CD14-positive monocyte (primary cell): ENCODE data around the gene PDLIM7. TPM values are rescaled to one million over a fixed set of nuclear protein-coding genes. Genes with fewer than 3 reads are reported as not detected.
A peak's percentile ranks its signal among the peaks of the same experiment; 100 is the strongest.

Experiments used
- DNase-seq, 3 donors: peaks; one replicate each; pipeline ENCODE4 v3.0.0-alpha.2; 2011 to 2022
- H2AFZ ChIP-seq: 2 replicates; pipeline ENCODE4 v1.6.0; 2012; ENCODE audit warnings: mild to moderate bottlenecking, low read depth, low read length, inconsistent platforms; ENCODE audit not compliant: insufficient read depth, poor library complexity, severe bottlenecking
- H3K27ac ChIP-seq, 2 donors: 1 replicate in 1 of 2; 2 replicates in 1 of 2; pipeline ENCODE4 v1.5.1; 2012 to 2013; ENCODE audit warnings: low read length in 2 of 2, control low read depth in 1 of 2, inconsistent platforms in 1 of 2, low read depth in 1 of 2, mild to moderate bottlenecking in 1 of 2
- H3K27me3 ChIP-seq, 2 donors: one replicate each; pipeline versions ENCODE4 v1.6.0 to v1.6.1; 2011 to 2013; ENCODE audit warnings: low read length in 2 of 2; ENCODE audit not compliant: control insufficient read depth in 2 of 2, insufficient read depth in 2 of 2
- H3K36me3 ChIP-seq, 2 donors: replicated peaks in 1 of 2; 1 replicate in 1 of 2; 2 replicates in 1 of 2; pipeline versions ENCODE4 v1.5.1 to v1.6.1; 2012 to 2013; ENCODE audit warnings: low read length in 2 of 2, control low read depth in 1 of 2, inconsistent platforms in 1 of 2, mild to moderate bottlenecking in 1 of 2; ENCODE audit not compliant: insufficient read depth in 2 of 2, control insufficient read depth in 1 of 2
- H3K4me1 ChIP-seq, 2 donors: 1 replicate in 1 of 2; 2 replicates in 1 of 2; pipeline versions ENCODE4 v1.5.1 to v1.6.1; 2012 to 2013; ENCODE audit warnings: low read length in 2 of 2, control low read depth in 1 of 2, inconsistent platforms in 1 of 2, mild to moderate bottlenecking in 1 of 2, moderate library complexity in 1 of 2; ENCODE audit not compliant: insufficient read depth in 2 of 2, control insufficient read depth in 1 of 2
- H3K4me2 ChIP-seq: replicated peaks from 2 replicates; pipeline ENCODE3; 2012; ENCODE audit warnings: low read length, moderate library complexity, mild to moderate bottlenecking; ENCODE audit not compliant: poor library complexity, severe bottlenecking; ENCODE audit errors: extremely low read depth
- H3K4me3 ChIP-seq, 3 experiments: fragments of 200-600 bp in 1 of 3; sonication (generic) in 1 of 3; replicated peaks in 1 of 3; 1 replicate in 2 of 3; 2 replicates in 1 of 3; pipeline ENCODE4 v1.5.1; 2011 to 2013; ENCODE audit warnings: low read length in 3 of 3, mild to moderate bottlenecking in 3 of 3, control low read depth in 2 of 3, low read depth in 2 of 3, inconsistent platforms in 1 of 3, moderate library complexity in 1 of 3
- H3K79me2 ChIP-seq: 2 replicates; pipeline ENCODE4 v1.6.0; 2012; ENCODE audit warnings: mild to moderate bottlenecking, control low read depth, inconsistent platforms, low read length, moderate library complexity; ENCODE audit not compliant: insufficient read depth
- H3K9ac ChIP-seq: 2 replicates; pipeline ENCODE4 v1.6.0; 2017; ENCODE audit warnings: low read length, mild to moderate bottlenecking; ENCODE audit not compliant: insufficient read depth, poor library complexity, severe bottlenecking
- H3K9me3 ChIP-seq, 2 donors: replicated peaks in 1 of 2; 1 replicate in 1 of 2; 2 replicates in 1 of 2; pipeline versions ENCODE4 v1.5.1 to v1.6.1; 2012 to 2013; ENCODE audit warnings: low read length in 2 of 2, control low read depth in 1 of 2; ENCODE audit not compliant: control insufficient read depth in 1 of 2, insufficient read depth in 1 of 2
- H4K20me1 ChIP-seq: 2 replicates; pipeline ENCODE4 v1.6.0; 2012; ENCODE audit warnings: mild to moderate bottlenecking, low read length, control low read depth, moderate library complexity; ENCODE audit not compliant: insufficient read depth
- H3K27ac Mint-ChIP-seq, 7 donors: one replicate each; pipeline ENCODE4 v1.8.0; 2020; ENCODE audit warnings: mild to moderate bottlenecking in 7 of 7, mixed read lengths in 7 of 7, moderate library complexity in 6 of 7, inconsistent platforms in 2 of 7
- H3K27me3 Mint-ChIP-seq, 3 donors: one replicate each; pipeline ENCODE4 v1.8.0; 2021 to 2022; ENCODE audit warnings: low read depth in 3 of 3, mild to moderate bottlenecking in 3 of 3, mixed read lengths in 3 of 3, moderate library complexity in 3 of 3, inconsistent platforms in 1 of 3
- H3K36me3 Mint-ChIP-seq, 2 donors: one replicate each; pipeline ENCODE4 v1.8.0; 2020; ENCODE audit warnings: mixed read lengths in 2 of 2, inconsistent platforms in 1 of 2, mild to moderate bottlenecking in 1 of 2
- H3K4me1 Mint-ChIP-seq: one replicate; pipeline ENCODE4 v1.8.0; 2020; ENCODE audit warnings: mild to moderate bottlenecking, mixed read lengths
- H3K4me3 Mint-ChIP-seq, 2 donors: one replicate each; pipeline ENCODE4 v1.8.0; 2020; ENCODE audit warnings: mild to moderate bottlenecking in 2 of 2, mixed read lengths in 2 of 2, moderate library complexity in 1 of 2
- H3K9me3 Mint-ChIP-seq, 7 donors: one replicate each; pipeline ENCODE4 v1.8.0; 2020 to 2022; ENCODE audit warnings: mixed read lengths in 7 of 7, mild to moderate bottlenecking in 6 of 7, moderate library complexity in 6 of 7, inconsistent platforms in 2 of 7
- WGBS: methylation state at CpG from one replicate; pipeline ENCODE4 v1.1.5; 2013; ENCODE audit warnings: missing lambda C conversion rate; ENCODE audit not compliant: insufficient coverage; 5-methylcytosine and 5-hydroxymethylcytosine counted together
- intact Hi-C, 2 donors: fragments of 100-400 bp; cut with micrococcal nuclease; formaldehyde crosslinking; loops; one replicate each; pipeline versions ENCODE4 v1.15.0 to v1.15.1; 2023
- polyA plus RNA-seq, 3 donors: library from polyadenylated mRNA; depleted of rRNA in 1 of 3; unstranded in 2 of 3; stranded (reverse) in 1 of 3; fragments of 300-500 nt in 2 of 3; fragments of >200 nt in 1 of 3; fragmentation: Illumina TruSeq in 2 of 3; gene quantifications; 1 replicate in 2 of 3; 2 replicates in 1 of 3; pipeline ENCODE4 v1.2.3, GENCODE V29; 2012 to 2021
- TF ChIP-seq, protein P1 (sequence below): fragments of 200-600 bp; IDR thresholded peaks from one replicate; pipeline ENCODE4 v1.8.0; 2022; ENCODE audit warnings: antibody characterized with exemption, mild to moderate bottlenecking

Gene PDLIM7
- polyA plus RNA-seq, 3 donors: 21.6 to 126 (median 27.2) TPM

DNA sequence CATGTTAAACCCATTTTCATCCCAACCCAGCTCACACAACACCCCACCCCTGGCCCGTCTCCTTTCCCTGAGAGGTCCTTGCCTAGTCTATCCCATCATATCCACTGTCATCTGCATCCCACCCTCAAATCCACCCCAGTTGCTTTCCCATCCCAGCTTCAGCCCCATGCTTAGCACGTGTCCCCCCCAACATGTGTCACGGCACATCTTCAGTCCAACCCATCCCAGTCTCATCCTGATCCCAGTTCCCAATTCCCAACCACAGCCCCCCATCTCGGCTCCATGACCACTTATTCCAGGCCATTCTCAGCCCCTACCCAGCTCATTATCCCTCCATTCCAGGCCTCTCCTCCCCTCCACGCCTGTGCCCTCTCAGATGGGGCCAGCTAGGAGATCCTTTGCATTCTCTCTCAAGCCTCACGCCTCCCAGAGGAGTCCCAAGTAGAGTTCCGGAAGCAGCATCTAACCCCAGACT, 23.4 kb downstream of the PDLIM7 start:
- no peak for DNase-seq
- H3K4me2 ChIP-seq: no peak overlapping the region
- peak overlapping the region in 3 of 7 donors; percentile 40 to 76 (median 55) for H3K27ac Mint-ChIP-seq
- peaks cover 0 to 17% (median 4%) of the 10 kb centered on the region in 7 donors for H3K9me3 Mint-ChIP-seq
- no peaks in the 10 kb centered on the region for H3K79me2 ChIP-seq
- no peak overlapping the region for H2AFZ ChIP-seq
- H3K27me3 Mint-ChIP-seq: peaks cover 58 to 73% (median 66%) of the 10 kb centered on the region in 3 donors
- no peak overlapping the region for H3K27ac ChIP-seq
- no peak overlapping the region for H3K4me3 ChIP-seq
- peaks cover 62% of the 10 kb centered on the region for H3K4me1 Mint-ChIP-seq
- peaks cover 24% of the 10 kb centered on the region for H4K20me1 ChIP-seq
- intact Hi-C loops: no loop called here
- H3K36me3 Mint-ChIP-seq: peaks cover 13 to 14% of the 10 kb centered on the region in 2 donors
- 85% methylated on average over 7 of the region's 7 CpGs for WGBS
- H3K36me3 ChIP-seq: no peaks in the 10 kb centered on the region
- peaks cover 38 to 61% of the 10 kb centered on the region in 2 donors for H3K4me1 ChIP-seq
- TF ChIP-seq, protein P1, sequence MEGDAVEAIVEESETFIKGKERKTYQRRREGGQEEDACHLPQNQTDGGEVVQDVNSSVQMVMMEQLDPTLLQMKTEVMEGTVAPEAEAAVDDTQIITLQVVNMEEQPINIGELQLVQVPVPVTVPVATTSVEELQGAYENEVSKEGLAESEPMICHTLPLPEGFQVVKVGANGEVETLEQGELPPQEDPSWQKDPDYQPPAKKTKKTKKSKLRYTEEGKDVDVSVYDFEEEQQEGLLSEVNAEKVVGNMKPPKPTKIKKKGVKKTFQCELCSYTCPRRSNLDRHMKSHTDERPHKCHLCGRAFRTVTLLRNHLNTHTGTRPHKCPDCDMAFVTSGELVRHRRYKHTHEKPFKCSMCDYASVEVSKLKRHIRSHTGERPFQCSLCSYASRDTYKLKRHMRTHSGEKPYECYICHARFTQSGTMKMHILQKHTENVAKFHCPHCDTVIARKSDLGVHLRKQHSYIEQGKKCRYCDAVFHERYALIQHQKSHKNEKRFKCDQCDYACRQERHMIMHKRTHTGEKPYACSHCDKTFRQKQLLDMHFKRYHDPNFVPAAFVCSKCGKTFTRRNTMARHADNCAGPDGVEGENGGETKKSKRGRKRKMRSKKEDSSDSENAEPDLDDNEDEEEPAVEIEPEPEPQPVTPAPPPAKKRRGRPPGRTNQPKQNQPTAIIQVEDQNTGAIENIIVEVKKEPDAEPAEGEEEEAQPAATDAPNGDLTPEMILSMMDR: no peak
- peaks cover 0 to 11% of the 10 kb centered on the region in 2 donors for H3K9me3 ChIP-seq
- H3K9ac ChIP-seq: no peak overlapping the region
- H3K27me3 ChIP-seq: peaks cover 18 to 55% of the 10 kb centered on the region in 2 donors
- peak overlapping the region; percentile 9 to 86 for H3K4me3 Mint-ChIP-seq

DNA sequence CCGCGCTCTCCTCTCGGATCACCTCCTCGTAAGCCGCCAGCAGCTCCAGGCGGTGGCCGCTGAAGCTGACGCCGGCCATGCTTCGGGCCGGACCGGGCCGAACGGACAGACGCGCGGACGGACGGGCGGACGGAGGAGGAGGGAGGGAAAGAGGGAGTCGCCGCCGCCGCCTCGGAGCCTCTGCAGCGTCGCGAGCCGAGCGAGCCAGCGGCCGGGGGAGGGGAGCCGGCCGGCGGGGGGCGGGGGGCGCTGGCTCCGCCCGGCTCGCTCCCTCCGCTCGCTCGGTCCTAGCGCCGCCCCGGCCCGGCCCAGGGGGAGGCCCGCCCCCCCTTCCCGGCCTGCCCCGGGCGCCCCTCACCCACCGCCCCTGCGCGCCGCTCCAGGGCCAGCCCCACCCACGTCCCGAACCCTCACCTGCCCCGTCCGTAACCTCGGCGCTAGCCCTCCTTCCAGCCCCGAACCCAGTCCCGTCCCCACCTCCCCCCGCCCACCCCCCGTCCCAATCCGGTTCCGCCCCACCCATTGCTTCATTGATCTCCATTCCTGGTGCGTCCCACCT, 23.9 kb downstream of the PDLIM7 start, which contains the start of gene DBN1:
DBN1 (minus strand) TSS at position 192 of the 559 bp plus-strand sequence; CDS start at position 79, 113 bp downstream.
- H3K79me2 ChIP-seq: no peaks in the 10 kb centered on the region
- H3K36me3 ChIP-seq: no peaks in the 10 kb centered on the region
- peak within 1 kb of the TSS; percentile 51 for H3K4me2 ChIP-seq
- no peak within 1 kb of the TSS for H3K4me3 ChIP-seq
- WGBS: 2% methylated on average over 27 of the region's 69 CpGs
- H3K9me3 ChIP-seq: peaks cover 0 to 11% of the 10 kb centered on the region in 2 donors
- TF ChIP-seq, protein P1: no peak
- no peak within 1 kb of the TSS for H3K27ac ChIP-seq
- peaks cover 9 to 14% of the 10 kb centered on the region in 2 donors for H3K36me3 Mint-ChIP-seq
- H3K27me3 Mint-ChIP-seq: peaks cover 62 to 77% (median 69%) of the 10 kb centered on the region in 3 donors
- H3K27me3 ChIP-seq: peaks cover 18 to 55% of the 10 kb centered on the region in 2 donors
- H3K4me3 Mint-ChIP-seq: peak within 1 kb of the TSS; percentile 64 to 86
- no peak within 1 kb of the TSS for H3K9ac ChIP-seq
- peaks cover 0 to 14% (median 4%) of the 10 kb centered on the region in 7 donors for H3K9me3 Mint-ChIP-seq
- H3K4me1 ChIP-seq: peaks cover 33 to 56% of the 10 kb centered on the region in 2 donors
- H2AFZ ChIP-seq: peak within 1 kb of the TSS; percentile 13
- no peak for DNase-seq
- intact Hi-C loops: no loop called here
- peak within 1 kb of the TSS in 3 of 7 donors; percentile 40 to 76 (median 55) for H3K27ac Mint-ChIP-seq
- H4K20me1 ChIP-seq: peaks cover 24% of the 10 kb centered on the region
- peaks cover 57% of the 10 kb centered on the region for H3K4me1 Mint-ChIP-seq
